B cell (primary cell): ENCODE measurements around the gene RAC2.

Source experiments
- EZH2 ChIP-seq: IDR thresholded peaks from 2 replicates; pipeline ENCODE4 v1.6.1; 2012; ENCODE audit warnings: borderline replicate concordance, low read depth, mild to moderate bottlenecking, moderate library complexity, low read length; ENCODE audit not compliant: insufficient read depth, poor library complexity, severe bottlenecking
- TF ChIP-seq, protein P1 (sequence below): fragments of 200-600 bp; IDR thresholded peaks from one replicate; pipeline ENCODE4 v1.8.0; 2022; ENCODE audit warnings: antibody characterized with exemption, mild to moderate bottlenecking

GRCh38 chr22:37256075-37256726 is 12.1 kb upstream of the RAC2 start:
- TF ChIP-seq, protein P1, sequence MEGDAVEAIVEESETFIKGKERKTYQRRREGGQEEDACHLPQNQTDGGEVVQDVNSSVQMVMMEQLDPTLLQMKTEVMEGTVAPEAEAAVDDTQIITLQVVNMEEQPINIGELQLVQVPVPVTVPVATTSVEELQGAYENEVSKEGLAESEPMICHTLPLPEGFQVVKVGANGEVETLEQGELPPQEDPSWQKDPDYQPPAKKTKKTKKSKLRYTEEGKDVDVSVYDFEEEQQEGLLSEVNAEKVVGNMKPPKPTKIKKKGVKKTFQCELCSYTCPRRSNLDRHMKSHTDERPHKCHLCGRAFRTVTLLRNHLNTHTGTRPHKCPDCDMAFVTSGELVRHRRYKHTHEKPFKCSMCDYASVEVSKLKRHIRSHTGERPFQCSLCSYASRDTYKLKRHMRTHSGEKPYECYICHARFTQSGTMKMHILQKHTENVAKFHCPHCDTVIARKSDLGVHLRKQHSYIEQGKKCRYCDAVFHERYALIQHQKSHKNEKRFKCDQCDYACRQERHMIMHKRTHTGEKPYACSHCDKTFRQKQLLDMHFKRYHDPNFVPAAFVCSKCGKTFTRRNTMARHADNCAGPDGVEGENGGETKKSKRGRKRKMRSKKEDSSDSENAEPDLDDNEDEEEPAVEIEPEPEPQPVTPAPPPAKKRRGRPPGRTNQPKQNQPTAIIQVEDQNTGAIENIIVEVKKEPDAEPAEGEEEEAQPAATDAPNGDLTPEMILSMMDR: no peak
- TF ChIP-seq EZH2: no peak
